HG02870 (cell line): ENCODE results near the gene SHTN1.
A peak's percentile ranks its signal among the peaks of the same experiment; 100 is the strongest.

Experiments used
- ATAC-seq: cut with Tn5 transposase; IDR thresholded peaks from one replicate; pipeline ENCODE4 v1.9.1; 2021; ENCODE audit warnings: mild to moderate bottlenecking, moderate library complexity; ENCODE audit not compliant: unreplicated experiment

SHTN1 gene

DNA sequence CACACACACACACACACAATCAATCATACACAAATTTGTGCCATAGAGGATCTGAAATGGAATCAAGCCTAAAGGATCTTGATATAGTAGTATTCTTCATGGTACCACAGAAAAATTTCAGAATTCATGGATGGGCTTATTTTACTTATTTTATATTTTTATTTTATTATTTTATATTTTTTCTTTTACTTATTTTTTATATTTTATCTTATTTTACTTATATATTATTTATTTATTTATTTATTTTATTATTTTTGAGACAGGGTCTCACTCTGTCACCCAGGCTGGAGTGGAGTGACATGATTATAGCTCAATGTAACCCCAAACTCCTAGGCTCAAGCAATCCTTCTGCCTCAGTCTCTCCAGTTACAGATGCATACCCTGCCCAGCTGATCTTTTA lies 16.7 kb downstream of the SHTN1 start:
- no peak for ATAC-seq

DNA sequence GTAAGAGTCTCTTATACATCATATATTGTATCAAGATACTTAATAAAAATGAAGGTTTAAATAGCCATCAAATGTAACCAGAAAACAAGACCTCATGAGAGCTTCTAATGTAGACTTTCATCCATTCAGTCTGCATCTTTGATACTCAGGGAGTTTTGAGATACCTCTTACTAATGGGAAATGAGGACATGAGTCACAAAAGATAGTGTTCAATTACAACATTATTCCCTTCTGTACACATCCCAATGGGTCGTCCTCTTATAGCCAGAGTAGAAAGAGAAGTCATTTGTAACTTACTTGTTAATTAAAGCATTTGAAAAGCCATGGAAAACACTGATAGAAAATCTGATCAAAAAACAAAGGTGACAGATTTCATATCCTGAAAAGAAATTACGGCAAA lies 19.4 kb downstream of the SHTN1 start:
- no peak for ATAC-seq

DNA sequence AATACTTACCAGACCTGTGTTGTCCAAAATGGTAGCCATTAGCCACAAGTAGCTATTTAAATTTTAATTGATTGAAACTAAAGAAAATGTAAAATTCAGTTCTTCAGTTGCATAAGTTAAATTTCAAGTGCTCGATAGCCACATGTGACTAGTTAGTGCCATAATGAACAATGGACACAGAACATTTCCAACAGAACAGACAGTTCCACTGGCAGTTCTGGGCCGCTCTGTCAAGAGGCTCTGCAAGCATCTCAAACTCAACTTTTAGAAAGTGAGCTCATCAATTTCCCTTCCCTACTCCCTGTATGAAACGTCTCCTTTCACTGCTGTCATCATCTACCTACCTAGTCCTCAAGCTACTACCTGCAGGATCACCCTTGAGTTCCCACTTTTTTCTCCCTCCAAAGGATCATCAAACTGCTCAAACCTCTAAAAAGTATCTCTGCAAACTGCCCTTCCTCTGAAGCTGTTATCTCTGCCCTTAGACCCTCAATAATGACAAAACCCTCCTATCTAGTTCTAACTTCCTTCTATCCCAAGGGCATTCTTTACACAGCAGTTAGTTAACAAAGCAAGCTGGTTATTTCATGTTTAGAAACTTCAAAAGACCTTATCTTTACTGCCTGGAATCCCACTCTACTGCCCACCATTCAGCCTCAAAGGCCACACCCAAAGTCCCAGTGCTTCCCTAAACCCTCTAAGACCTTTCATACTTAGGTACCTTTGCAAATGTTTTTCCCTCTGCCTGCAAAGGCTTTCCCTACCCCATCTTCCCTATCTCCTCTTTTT lies 20.6 kb downstream of the SHTN1 start:
- no peak for ATAC-seq

DNA sequence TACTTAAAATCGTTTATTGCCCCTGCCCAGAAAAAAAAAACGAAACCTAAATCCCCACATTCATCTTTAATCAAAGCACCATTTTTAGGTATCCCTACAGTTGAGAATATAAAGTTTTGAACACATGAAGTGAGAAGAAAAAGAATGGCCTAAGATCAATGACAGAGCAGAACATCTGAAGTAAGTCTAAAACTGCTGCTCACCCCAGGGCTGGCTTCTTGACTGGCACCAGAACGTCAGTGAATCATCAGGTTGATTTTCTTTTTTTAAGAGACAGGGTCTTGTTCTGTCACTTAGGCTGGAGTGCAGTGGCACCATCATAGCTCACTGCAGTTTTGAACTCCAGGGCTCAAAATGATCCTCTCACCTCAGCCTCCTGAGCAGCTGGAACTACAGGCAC lies 24.9 kb downstream of the SHTN1 start:
- no peak for ATAC-seq

DNA sequence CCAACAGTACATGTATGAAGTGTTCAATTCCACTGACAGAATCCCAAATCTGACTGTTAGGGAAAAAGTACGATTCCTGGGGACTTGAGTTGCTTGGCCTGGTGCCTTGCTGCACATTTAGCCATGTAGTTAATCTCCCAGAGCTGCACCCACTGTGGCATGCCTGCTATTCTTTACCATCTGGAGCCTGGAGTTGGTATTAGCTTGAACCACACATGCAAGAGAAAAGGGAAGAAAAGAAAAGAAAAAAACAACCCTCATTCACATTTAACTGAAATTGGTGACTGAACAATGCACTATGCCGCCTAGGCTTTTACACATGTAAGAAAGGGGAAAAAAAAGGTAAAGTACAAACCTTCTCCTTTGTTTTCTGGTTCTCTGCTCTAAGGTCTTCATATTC lies 26.1 kb downstream of the SHTN1 start:
- ATAC-seq: no peak

DNA sequence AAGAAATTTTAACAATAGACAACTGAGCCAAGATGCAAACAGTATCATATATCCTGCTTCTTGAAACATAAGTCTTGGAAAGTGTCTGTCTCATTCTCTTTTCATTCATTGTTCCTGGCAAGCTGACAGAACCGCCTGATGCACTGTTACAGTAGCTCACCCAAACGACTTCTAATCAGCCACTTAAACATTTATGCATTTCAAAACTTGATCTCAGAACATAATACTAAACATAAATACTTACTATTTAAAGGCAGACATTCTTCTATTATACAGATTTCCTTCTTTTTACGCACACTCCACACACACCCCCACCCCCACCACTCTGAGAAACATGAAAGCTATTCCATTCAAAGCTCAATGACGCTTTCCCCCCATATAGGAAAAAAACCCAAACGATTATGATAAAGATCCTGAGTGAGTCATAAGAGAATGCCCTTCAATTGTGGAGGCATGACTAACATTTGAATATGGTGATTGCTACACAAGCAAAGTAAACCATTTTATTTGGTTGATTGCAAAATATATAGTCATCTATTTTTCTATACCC lies 30.5 kb downstream of the SHTN1 start:
- no peak for ATAC-seq

DNA sequence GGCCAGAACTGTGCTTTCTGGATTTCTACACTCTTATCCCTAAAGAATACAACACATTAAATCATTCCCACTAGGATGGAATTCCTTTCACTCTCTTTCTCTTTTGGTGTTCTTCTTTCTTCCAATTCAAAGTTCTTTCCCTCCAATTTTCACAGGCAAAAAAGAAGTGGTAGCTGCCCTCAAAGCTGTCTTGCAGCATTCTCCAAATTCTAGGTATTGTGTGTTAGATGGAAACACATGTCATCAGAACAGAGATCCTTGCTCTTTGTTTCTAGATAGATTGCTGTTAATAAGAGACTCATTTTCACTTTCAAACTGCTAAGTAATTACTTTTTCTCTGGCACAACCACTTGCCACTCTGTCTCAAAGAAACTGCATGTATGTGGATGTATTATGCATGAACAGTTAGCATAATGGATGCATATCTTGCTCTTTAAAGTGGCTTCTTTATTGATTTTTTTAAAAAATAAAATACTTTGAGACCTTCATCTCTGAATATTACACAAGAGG lies 31.0 kb downstream of the SHTN1 start:
- no peak for ATAC-seq

DNA sequence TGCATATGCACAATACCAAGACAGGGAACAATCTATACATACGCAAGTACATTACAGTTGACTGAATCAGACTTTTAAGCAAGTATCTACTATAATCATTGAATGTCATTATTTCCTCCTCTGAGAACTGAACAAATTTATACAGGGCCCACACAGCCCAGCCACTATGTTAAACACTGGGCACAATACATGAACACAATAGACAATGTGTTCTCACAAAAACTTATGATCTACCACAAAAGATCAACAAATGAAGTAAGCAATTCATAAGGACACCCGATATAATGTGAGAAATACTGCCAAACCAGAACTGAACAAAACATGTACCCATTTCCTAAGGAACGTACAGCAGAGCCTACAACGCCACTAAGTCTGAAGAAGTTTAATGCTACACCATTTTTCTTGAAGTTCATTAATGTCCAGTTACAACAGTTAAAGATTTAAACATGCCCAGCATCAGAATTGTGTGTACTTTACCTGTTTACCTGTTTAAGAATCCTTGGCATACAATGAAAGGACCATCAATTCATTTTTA lies 31.5 kb downstream of the SHTN1 start:
- ATAC-seq: no peak

DNA sequence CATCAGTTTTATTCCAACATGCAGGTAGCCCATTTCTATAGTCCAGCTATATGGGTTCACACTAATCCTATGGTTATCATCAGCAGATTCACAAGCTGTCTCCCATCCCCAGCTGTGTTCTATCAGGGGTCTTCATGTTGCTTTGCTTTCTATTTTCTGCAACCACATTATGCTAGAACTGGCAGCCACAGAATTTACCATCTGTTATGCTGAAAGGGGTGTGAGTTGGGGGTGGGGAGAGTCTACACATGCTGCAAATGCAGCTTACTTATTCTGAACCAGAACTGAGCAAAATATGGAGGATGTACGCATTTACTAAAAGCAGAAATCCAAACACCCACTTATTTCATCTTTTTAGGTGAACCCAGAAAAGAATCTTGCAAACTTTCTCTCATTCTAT lies 32.9 kb downstream of the SHTN1 start:
- ATAC-seq: no peak

DNA sequence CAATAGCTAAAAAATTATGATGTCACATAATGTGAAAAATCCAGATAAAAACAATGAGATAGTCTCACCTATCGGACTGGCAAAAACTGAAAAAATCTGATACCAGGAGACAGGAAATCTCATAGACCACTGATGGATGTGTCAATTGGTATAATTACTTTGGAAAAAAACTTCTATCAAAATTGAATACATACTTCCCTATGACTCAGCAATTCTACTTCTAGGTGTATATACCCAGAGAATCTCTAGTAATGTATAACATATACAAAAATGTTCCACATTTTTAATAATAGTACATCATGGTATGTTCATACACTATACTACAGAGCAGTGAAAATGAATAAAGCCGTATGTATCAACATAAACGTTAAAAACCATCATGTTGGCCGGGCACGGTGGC lies 34.9 kb downstream of the SHTN1 start:
- ATAC-seq: no peak

DNA sequence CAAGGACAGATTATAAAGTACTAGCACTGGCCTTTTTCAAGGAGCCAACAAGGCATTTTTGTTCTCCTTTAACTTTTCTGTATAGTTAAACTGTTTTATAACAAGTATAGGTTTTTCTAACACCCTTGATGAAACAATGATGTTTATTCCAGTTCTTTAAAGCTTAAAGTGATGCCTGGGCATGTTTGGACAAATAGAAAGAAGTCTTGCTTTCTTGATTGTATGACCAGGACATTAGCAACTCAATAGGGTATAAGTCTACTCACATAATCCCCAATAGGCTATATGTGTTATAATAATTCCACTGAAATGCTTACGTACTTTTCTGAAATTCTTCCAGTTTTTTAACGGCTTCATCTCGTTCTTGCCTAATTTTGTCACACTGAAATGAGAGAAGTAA lies 36.7 kb downstream of the SHTN1 start:
- ATAC-seq: no peak

DNA sequence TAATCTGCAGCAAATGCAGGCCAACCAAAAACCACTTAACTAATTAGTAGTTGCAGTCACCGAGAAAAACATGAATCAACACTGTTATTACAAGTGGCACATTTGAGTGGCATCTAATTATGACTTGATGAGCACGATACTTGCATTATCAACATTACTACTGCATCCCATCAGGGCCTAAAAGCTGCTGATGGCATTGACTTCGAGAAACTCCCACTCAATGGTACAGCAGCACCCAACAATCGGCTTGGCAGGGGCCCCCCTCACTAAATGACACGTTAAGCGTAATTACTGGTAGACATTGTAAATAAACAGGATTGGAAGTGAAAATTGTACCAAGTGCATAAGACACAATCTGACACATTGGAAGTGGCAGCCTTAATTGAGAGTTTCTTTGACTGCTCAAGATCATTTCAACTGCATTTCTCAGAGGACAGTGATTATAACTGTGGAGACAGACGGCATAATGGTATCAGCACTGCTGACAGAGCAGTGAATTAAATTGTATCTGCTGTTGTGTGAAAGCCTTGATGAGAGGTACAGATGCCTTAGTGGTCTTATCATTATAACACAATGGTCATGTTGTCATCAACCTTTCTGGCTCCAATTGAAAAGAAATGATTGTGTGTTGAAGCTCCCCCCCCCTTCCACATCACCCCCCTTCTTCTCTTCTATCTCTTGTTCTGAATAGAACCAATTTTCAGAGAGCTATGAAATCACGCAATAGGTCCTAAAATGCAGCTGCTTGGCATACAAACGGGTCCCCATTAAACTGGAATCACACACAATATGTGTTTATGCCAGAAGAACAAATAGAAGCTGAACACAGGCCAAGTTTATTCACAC lies 43.4 kb downstream of the SHTN1 start:
- no peak for ATAC-seq

DNA sequence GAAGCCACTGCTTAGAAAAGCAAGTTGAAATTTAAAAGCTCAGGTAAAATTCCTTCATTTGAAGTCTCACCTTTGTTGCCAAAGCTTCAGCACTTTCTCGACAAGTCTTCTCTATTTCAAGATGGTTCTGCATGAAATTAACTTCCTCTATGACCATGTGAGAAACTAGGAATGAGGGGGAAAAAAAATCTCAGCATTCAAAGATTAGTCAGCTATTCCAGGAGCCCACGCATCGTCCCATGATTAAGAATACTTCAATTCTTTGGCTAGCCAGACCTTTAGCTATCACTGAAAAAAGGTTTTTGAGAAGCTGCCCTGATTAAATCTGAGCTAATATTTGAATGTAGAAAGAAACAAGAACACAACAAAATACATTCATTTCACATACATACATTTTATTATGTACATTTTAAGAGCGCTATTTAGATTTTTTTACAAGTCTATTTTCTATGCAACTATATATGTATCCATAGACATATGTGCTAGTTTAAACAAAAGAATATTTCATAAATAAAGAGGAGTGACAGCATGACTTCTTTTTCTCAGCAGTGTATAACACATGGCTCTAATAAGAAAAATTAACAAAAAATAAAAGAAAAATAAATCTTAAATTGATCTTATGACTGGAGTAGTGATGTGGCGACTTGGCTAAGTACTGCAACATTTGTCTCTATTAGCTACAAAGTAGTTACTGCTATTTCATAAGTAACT lies 44.8 kb downstream of the SHTN1 start:
- no peak for ATAC-seq

DNA sequence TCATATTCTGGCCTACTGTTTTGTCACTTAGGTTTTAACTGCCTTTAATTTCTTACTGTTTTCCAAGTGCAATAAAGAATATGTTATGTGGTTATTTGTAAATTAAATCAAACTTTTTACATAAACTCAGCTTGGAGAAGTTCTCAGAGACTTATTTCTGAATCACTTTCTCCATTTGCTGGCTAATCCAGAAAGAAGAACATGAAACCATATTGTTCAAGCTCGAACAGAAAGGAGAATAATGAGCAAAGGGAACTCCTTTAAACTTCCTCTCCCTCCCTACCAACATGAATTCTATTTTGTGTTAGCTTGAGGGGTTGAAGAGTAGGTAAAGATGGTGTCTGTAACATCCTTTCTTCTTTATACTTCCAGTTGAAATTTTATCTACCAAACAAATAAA lies 52.3 kb downstream of the SHTN1 start:
- no peak for ATAC-seq

DNA sequence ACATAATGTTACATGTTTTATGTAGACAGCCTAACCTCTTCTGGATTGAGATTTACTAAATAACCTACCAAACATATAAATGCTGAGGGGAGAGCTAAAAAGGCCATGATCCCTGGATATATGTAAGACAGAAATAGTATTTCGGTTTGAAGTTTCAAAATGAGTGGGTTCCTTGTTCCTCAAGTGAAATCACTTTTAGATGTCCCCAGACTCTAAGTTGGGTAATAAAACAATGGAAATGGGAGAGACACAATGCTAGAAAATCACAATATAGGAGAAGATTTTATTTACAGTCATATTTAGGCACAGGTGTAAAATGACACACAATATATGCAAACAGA lies 56.5 kb downstream of the SHTN1 start:
- peak; percentile 55 for ATAC-seq

DNA sequence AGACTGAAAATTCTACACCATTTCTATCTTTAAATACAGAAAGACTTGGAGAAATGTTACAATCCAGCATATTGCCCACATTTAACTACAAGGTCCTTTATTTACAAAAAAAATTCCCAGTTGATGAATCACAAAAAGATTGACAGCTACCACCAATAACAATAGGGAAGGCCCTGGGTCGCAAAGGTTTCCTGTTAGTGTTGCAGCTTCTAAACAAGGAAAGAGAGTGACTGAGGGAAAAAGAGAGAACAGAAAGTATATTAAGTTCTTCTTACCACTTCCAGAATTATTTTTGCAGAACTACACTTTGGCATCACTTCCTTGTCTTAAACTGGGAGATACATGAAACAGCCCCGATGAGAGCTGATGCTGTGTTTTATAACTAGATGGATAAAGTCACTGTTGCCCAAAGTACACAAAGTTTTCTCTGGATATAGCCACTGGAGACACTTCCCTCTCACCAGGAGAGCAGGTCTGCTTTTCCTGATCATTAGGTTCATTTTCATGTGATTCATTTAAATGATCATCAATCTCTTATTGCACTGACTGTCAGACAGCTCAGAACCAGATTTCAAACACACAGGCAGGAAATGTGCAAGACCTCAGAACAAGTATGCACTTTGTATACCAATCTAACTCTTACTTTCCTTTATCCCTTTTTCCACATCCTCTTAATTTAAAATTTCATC lies 57.0 kb downstream of the SHTN1 start:
- ATAC-seq: peak; percentile 52

DNA sequence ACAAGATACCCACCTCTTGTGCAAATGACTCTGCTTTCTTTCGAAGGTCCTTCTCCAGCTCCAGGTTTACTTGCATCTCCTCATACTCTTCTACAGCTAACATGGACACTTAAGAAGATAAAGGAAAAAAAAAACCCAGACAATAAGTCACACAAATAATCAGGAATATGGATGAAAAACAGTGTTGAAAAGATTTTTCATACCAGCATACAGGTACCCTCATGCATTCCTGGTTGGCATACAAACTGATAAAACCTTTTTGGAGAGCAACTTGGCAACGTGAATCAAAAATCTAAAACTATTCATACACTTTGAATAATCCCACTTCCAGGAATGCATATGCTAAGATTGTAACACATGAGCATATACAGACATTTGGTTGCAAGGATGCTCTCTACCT lies 60.1 kb downstream of the SHTN1 start:
- no peak for ATAC-seq

DNA sequence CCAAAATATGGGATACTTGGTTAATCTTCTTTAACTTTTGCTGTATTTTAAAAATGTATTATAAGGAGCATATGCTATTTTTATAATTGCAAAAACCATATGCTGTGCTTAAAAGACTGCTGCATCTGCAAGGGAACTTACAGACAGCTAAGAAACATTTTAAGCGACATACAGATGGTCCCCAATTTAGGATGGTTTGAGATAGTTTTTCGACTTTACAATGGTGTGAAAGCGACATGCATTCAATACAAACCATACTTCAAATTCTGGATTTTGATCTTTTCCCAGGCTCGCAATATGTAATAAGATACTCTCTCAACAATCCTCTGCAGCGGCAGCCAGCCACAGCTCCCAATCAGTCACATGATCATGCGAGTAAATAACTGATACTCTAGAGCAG lies 73.2 kb downstream of the SHTN1 start:
- no peak for ATAC-seq

DNA sequence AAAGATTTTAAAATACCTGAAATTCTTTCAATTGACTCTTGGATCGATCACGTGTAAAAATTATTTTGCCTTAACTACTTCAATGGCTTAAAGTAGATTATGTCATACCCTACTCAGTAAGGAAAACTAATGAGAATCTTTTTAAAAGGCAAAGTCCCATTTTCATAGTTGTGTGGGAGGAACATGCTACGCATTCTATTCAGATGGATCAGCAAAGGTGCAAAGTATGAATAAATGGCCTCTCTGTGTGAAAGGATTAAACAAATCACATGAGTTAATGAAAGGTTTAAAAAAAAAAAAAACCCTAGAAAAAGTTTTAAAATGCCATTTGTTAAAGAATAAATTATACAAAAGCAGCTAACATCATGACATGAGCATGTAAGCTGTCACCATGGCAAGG lies 78.6 kb downstream of the SHTN1 start:
- no peak for ATAC-seq

DNA sequence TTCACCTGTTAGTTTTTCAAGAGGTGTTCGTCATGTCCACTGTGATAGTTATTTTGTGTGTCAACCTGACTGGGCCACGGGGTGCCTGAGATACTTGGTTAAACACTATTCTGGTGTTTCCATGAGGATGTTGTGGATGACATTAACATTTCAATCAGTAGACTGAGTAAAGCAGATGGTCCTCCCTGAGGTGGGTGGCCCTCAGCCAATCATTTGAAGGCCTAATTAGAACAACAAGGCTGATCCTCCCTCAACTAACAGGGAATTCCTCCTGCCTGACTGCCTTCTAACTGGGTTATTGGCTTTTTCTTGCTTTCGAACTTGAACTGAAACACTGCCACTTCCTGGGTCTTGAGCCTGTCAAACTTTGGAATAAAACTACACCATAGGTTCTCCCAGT lies 79.9 kb downstream of the SHTN1 start:
- no peak for ATAC-seq

DNA sequence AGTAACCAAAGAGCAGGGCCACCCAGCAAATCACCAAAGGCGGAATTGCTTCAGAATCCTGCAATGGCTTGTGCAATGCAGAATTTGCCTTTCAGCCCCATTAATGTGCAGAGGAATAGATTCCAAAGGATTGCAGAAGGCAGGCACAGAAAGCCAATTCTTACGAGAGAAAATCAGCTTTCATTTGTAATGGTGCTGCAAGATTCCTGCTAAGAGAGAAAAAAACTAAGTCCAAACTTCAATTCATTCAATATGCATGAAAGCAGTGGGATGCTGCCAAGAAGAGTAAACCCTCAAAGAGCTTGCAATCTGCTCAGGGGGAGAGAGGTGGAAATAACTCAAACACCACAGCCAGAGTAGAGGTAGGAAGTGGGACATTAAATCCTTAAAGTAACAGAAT lies 85.3 kb downstream of the SHTN1 start:
- no peak for ATAC-seq
